ENCODE data around the gene IQCB1. TPM values are rescaled to one million over a fixed set of nuclear protein-coding genes. Genes with fewer than 3 reads are reported as not detected.

IQCB1 gene
- polyA plus RNA-seq, 3 donors: 6.0 to 27.7 (median 7.5) TPM

DNA sequence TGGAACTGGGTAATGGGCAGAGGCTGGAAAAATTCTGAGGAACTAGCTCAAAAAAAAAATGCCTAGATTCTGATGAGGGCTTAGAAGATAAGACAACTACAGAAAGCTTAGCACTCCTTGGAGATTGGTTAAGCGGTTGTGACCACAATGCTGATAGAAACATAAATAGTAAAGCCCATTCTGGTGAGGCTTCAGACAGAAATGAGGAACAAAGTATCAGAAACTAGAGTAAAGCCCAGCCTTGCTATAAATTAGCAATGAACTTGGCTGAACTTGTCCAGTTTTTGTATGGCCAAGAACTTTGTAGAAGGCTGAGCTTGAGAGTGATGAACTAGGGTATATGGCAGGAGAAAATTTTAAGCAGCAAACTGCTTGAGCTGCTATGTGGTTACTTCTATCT is 110.7 kb downstream of the IQCB1 start:
- peaks cover 2% of the 10 kb centered on the region for H3K4me1 Mint-ChIP-seq
- H3K4me3 Mint-ChIP-seq: no peak overlapping the region
- H3K27me3 Mint-ChIP-seq (ENCODE audit: low read depth in 3 of 3): no peaks in the 10 kb centered on the region
- Histone ChIP-seq H3K27me3 (ENCODE audit: control insufficient read depth in 2 of 2, insufficient read depth in 2 of 2, low read length in 2 of 2) (no peaks in the 10 kb centered on the region), H3K4me3 (replicated peaks in 1 of 3; ENCODE audit: low read depth in 2 of 3, low read length in 3 of 3) (no peak overlapping the region), H3K9me3 (replicated peaks in 1 of 2; ENCODE audit: control insufficient read depth in 1 of 2, insufficient read depth in 1 of 2, low read length in 2 of 2) (no peaks in the 10 kb centered on the region), H3K4me2 (replicated peaks; ENCODE audit: extremely low read depth, low read length, poor library complexity, severe bottlenecking) (no peak overlapping the region), H4K20me1 (ENCODE audit: insufficient read depth, low read length) (no peaks in the 10 kb centered on the region), H3K36me3 (replicated peaks in 1 of 2; ENCODE audit: control insufficient read depth in 1 of 2, insufficient read depth in 2 of 2, low read length in 2 of 2) (peaks cover 88 to 94% of the 10 kb centered on the region in 2 donors), H3K9ac (ENCODE audit: insufficient read depth, low read length, poor library complexity, severe bottlenecking) (no peak overlapping the region), H2AFZ (ENCODE audit: insufficient read depth, low read depth, low read length, poor library complexity, severe bottlenecking) (no peak overlapping the region), H3K79me2 (ENCODE audit: insufficient read depth, low read length) (no peaks in the 10 kb centered on the region), H3K27ac (ENCODE audit: low read depth in 1 of 2, low read length in 2 of 2) (no peak overlapping the region), H3K4me1 (ENCODE audit: control insufficient read depth in 1 of 2, insufficient read depth in 2 of 2, low read length in 2 of 2) (no peaks in the 10 kb centered on the region)
- TF ChIP-seq, protein P1, sequence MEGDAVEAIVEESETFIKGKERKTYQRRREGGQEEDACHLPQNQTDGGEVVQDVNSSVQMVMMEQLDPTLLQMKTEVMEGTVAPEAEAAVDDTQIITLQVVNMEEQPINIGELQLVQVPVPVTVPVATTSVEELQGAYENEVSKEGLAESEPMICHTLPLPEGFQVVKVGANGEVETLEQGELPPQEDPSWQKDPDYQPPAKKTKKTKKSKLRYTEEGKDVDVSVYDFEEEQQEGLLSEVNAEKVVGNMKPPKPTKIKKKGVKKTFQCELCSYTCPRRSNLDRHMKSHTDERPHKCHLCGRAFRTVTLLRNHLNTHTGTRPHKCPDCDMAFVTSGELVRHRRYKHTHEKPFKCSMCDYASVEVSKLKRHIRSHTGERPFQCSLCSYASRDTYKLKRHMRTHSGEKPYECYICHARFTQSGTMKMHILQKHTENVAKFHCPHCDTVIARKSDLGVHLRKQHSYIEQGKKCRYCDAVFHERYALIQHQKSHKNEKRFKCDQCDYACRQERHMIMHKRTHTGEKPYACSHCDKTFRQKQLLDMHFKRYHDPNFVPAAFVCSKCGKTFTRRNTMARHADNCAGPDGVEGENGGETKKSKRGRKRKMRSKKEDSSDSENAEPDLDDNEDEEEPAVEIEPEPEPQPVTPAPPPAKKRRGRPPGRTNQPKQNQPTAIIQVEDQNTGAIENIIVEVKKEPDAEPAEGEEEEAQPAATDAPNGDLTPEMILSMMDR (IDR thresholded peaks at IDR 0.05): no peak
- H3K36me3 Mint-ChIP-seq: peaks cover 80 to 87% of the 10 kb centered on the region in 2 donors
- WGBS (ENCODE audit: insufficient coverage): no CpG with 5 or more reads among the region's 1 CpG
- peak overlapping the region in 1 of 7 donors; percentile 3 for H3K27ac Mint-ChIP-seq
- no peak for DNase-seq
- H3K9me3 Mint-ChIP-seq: peaks cover 0 to 3% (median 0%) of the 10 kb centered on the region in 7 donors
- intact Hi-C loops (cut with micrococcal nuclease): no loop called here

DNA sequence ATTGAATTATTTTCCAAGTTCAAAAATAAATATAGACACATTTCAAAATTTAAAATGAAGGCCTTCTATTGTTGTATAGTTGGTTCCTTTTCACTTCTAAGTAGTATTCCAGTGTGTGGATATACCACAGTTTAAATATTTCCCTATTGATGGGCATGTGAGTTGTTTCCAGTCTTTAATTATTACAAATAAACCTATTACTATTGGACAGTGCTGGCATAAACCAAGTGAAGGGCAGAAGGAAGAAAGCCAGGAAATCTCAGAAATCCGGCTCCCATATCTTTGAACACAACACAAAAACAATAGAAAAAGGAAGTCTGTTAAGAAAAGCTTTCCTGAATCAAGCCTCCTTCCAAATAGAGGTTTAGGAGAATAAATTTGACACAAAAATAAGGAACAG is 111.4 kb downstream of the IQCB1 start:
- Histone ChIP-seq H4K20me1 (ENCODE audit: insufficient read depth, low read length) (no peaks in the 10 kb centered on the region), H3K4me1 (ENCODE audit: control insufficient read depth in 1 of 2, insufficient read depth in 2 of 2, low read length in 2 of 2) (no peaks in the 10 kb centered on the region), H3K27me3 (ENCODE audit: control insufficient read depth in 2 of 2, insufficient read depth in 2 of 2, low read length in 2 of 2) (no peaks in the 10 kb centered on the region), H3K4me3 (replicated peaks in 1 of 3; ENCODE audit: low read depth in 2 of 3, low read length in 3 of 3) (no peak overlapping the region), H3K79me2 (ENCODE audit: insufficient read depth, low read length) (no peaks in the 10 kb centered on the region), H3K27ac (ENCODE audit: low read depth in 1 of 2, low read length in 2 of 2) (no peak overlapping the region), H3K4me2 (replicated peaks; ENCODE audit: extremely low read depth, low read length, poor library complexity, severe bottlenecking) (no peak overlapping the region), H2AFZ (ENCODE audit: insufficient read depth, low read depth, low read length, poor library complexity, severe bottlenecking) (no peak overlapping the region), H3K36me3 (replicated peaks in 1 of 2; ENCODE audit: control insufficient read depth in 1 of 2, insufficient read depth in 2 of 2, low read length in 2 of 2) (peaks cover 88 to 94% of the 10 kb centered on the region in 2 donors), H3K9ac (ENCODE audit: insufficient read depth, low read length, poor library complexity, severe bottlenecking) (no peak overlapping the region), H3K9me3 (replicated peaks in 1 of 2; ENCODE audit: control insufficient read depth in 1 of 2, insufficient read depth in 1 of 2, low read length in 2 of 2) (no peaks in the 10 kb centered on the region)
- no CpG with 5 or more reads among the region's 1 CpG for WGBS (ENCODE audit: insufficient coverage)
- intact Hi-C loops (cut with micrococcal nuclease): no loop called here
- Mint-ChIP-seq H3K27ac (no peak overlapping the region), H3K27me3 (ENCODE audit: low read depth in 3 of 3) (no peaks in the 10 kb centered on the region), H3K4me3 (no peak overlapping the region), H3K4me1 (peaks cover 2% of the 10 kb centered on the region), H3K36me3 (peaks cover 76 to 84% of the 10 kb centered on the region in 2 donors), H3K9me3 (peaks cover 0 to 3% (median 0%) of the 10 kb centered on the region in 7 donors)
- no peak for DNase-seq
- TF ChIP-seq, protein P1 (IDR thresholded peaks at IDR 0.05): no peak
